ENCODE results near the gene ADCY5. TPM values are rescaled to one million over a fixed set of nuclear protein-coding genes. Genes with fewer than 3 reads are reported as not detected.

ADCY5 gene
- total RNA-seq, 2 donors from 2014 or later, result not detected

DNA sequence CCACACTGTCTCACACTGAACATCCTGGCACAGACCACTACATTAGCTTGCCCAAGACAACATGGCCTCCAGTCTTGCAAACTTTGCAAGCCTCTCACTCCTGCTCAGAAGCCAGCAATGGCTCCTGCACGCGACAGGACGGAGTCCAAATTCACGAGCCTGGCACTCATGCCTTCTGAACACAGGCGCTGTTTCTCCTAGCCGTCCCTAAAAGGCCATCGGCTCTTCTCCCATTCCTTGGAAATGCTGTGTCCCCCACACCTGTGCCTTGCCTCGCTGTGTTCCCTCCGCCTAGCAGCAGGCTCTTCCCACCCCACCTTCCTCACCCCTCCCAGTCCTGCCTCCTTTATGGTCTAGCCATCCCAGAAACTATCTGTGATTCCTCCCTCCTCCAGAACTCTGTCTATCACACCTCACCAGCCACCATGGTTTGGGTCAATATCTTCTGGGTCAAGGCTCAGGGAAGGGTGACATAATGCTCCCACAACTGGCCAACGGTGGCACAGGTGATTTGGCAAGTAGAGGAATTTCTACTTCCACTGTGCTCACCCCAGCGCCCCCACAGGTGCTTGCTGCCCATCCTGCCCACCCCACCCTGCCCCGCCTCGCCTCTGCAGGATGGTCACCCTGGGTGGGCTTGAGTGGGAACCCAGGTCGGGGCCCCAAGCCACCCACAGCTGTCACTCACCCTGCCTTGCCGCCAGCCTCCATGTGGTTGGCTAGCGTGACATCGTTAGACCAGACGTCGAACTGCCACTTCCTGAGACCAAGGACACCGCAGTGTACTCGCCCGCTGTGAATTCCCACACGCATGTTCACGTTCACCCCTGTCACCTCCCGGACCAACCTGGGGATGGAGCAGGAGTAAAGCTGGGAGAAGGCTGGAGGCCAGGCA, 120.7 kb downstream of the ADCY5 start:
- Mint-ChIP-seq H3K27ac (no peak overlapping the region), H3K9me3 (no peaks in the 10 kb centered on the region), H3K4me3 (no peak overlapping the region), H3K36me3 (ENCODE audit: low read depth) (no peaks in the 10 kb centered on the region), H3K27me3 (peaks cover 7% of the 10 kb centered on the region), H3K4me1 (no peaks in the 10 kb centered on the region)
- no peak for ATAC-seq (replicated peaks)

DNA sequence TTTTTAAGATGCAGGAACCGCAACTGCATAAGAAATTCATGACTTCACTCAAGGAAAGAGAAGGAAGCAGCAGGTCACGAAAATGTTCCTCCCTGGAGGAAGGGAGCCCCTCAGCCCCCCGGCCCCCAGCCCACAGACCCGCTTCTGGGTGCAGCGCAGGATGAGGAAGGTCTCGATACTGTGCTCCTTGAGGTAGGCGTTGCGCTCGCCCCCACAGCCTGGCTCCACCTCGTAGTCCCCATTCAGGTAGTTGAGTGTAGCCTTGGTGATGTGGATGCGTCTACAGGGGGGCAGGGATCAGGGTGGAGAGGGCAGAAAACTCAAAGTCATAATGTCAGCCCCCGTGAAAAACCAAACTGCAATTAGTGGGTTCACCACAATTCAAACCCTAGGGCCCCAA, 121.4 kb downstream of the ADCY5 start:
- H3K27ac Mint-ChIP-seq, result no peak overlapping the region
- no peak for ATAC-seq (replicated peaks)
- H3K9me3 Mint-ChIP-seq, result no peaks in the 10 kb centered on the region
- no peaks in the 10 kb centered on the region for H3K4me1 Mint-ChIP-seq
- H3K27me3 Mint-ChIP-seq, result peaks cover 13% of the 10 kb centered on the region
- H3K4me3 Mint-ChIP-seq, result no peak overlapping the region
- H3K36me3 Mint-ChIP-seq (ENCODE audit: low read depth), result no peaks in the 10 kb centered on the region

DNA sequence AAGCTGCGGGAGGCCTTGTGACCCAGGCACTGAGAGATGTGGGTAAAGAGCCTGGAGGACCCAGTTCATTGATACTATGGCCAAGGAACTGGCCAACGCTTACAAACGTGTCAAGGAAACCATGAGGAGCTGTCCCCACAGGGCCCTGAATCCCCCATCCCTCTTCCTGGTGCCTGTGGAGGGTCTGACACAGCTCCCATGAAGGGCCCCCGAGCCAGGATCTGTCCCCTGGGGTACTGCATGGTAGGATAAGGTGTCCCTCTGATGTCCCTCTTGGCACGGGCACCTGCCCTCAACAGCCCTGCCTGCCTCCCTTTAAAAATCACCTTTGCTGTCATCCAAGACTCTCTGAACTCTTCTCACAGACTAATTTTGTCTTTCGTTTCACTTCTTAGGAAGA, 122.4 kb downstream of the ADCY5 start:
- no peaks in the 10 kb centered on the region for H3K9me3 Mint-ChIP-seq
- H3K4me3 Mint-ChIP-seq, result no peak overlapping the region
- no peaks in the 10 kb centered on the region for H3K4me1 Mint-ChIP-seq
- no peaks in the 10 kb centered on the region for H3K36me3 Mint-ChIP-seq (ENCODE audit: low read depth)
- H3K27me3 Mint-ChIP-seq, result peaks cover 13% of the 10 kb centered on the region
- no peak overlapping the region for H3K27ac Mint-ChIP-seq
- no peak for ATAC-seq (replicated peaks)

DNA sequence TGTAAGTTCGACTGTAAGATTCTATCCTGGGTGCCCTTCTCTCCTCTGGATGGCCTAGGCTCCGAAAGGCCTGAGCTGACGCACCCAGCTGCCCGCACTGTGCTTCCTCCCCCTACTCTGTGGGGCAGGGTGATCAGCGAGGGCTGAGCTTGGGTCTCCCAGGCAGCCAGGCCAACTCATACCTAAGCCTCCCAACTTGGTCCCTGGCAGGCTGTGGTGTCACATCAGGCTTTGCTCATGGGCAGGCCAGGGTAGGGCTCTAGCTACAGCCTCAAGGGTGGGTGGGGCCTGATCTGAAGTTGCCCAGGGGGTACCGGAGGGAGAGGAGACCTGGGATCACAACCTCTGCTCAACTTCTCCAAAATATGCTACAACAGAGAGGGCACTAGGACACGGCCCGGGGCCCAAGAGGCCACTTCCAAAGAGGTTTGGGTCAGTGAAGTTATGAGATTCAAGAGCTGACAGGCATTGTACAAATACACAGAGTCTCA, 123.1 kb downstream of the ADCY5 start:
- no peaks in the 10 kb centered on the region for H3K9me3 Mint-ChIP-seq
- H3K27me3 Mint-ChIP-seq, result peaks cover 18% of the 10 kb centered on the region
- no peak for ATAC-seq (replicated peaks)
- H3K27ac Mint-ChIP-seq, result no peak overlapping the region
- no peaks in the 10 kb centered on the region for H3K36me3 Mint-ChIP-seq (ENCODE audit: low read depth)
- no peak overlapping the region for H3K4me3 Mint-ChIP-seq
- H3K4me1 Mint-ChIP-seq, result no peaks in the 10 kb centered on the region

DNA sequence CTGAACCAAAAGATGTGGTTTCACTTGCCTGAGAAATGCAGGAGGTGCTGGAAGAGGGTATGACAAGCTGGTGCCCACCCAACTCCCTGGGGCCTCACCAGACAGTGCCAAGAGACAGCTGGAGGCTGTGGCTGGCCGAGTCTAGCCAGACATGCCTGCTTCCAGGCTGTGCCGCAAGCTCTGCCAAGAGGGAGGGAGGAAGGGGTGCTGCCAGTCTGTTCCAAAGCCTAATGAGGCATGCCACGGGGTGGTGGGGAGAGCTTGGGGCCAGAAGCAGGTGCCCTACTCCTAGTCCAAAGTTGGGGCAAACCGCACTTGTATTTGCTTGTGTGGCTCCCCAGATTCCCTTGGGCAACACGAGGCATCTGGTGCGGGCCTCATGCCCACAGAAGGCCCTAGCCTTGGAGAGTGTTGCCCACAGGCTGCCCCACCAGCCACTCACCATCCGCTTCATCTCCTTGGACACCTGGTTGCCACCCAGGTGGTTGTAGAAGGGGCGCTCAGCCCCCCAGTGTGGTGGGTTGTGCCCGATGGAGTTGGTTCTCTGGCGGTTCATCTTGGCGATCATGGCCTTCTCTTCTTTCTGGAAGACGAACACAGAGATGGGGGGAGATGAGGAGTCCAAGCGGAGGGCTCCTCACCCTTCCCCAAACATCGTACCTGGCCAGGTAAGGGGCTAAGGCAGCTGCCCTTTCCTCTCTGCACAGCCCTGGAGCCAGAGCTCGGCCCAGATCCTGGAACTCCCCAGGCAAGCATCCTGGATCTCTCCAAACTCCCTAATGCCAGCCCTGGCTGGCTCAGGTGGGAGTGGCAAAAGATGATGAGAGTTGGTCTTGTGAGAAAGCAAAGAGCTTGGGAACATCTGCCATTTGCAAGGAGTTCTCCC, 123.8 kb downstream of the ADCY5 start:
- H3K4me3 Mint-ChIP-seq, result no peak overlapping the region
- H3K36me3 Mint-ChIP-seq (ENCODE audit: low read depth), result no peaks in the 10 kb centered on the region
- no peaks in the 10 kb centered on the region for H3K9me3 Mint-ChIP-seq
- H3K27ac Mint-ChIP-seq, result no peak overlapping the region
- peaks cover 18% of the 10 kb centered on the region for H3K27me3 Mint-ChIP-seq
- no peaks in the 10 kb centered on the region for H3K4me1 Mint-ChIP-seq
- no peak for ATAC-seq (replicated peaks)

DNA sequence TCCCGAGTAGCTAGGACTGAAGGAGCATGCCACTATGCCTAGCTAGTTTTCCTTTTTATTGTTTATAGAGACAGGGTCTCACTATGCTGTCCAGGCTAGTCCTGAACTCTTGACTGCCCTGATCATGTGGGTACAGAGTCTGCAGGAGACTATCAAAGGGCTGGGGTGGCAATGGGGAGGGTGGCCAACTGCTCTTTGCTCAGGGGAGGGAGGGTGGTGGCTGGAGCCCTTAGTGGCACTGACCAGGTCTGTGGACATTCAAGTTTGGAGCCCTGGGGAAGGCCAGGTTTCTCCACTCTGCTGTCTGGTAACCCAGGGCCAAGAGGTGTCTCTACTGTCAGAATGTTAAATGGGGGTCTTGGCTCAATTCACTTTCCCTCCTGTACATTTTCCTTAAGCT, 125.1 kb downstream of the ADCY5 start:
- Mint-ChIP-seq H3K4me3 (no peak overlapping the region), H3K27me3 (peaks cover 18% of the 10 kb centered on the region), H3K4me1 (no peaks in the 10 kb centered on the region), H3K9me3 (no peaks in the 10 kb centered on the region), H3K36me3 (ENCODE audit: low read depth) (no peaks in the 10 kb centered on the region), H3K27ac (no peak overlapping the region)
- ATAC-seq (replicated peaks), result no peak

DNA sequence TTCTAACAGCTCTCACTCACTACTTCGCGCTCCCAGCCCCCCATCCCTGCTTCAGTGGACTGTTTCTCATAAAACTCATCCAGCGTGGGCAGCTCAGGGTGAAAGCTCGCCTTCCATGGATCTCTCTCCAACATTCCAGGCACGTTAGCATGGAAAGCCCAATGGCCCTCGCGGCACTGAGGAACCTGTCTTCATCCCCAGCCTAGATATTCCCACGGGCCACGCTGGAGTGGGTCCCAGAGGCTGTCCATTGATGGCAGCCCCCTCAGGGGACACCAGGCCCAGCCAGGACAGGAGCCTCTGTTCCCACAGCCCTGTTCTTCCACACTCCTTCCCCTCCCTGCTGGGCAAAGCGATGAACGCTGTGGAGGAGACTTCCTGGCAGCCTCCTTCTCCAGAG, 126.0 kb downstream of the ADCY5 start:
- H3K27me3 Mint-ChIP-seq, result peaks cover 15% of the 10 kb centered on the region
- H3K36me3 Mint-ChIP-seq (ENCODE audit: low read depth), result no peaks in the 10 kb centered on the region

DNA sequence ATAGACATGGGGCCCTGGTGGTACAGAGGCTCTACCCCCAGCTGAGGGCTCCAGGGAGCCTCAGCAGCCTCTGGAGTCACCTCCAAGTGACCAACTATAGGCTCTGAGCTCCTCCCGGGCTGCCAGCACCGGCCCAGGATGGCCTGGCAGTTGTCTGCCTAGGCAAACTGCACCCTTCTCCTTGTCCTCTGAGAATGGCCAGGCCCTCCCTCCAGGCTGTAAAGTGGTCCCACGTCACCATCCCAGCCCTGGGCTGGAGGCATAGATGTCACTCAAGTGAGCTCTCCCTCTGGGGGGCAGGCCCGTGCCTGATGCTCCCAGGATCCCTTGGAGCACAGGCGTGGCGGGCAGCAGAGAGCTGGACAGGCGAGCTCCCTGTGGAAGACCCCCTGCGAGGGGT, 127.1 kb downstream of the ADCY5 start:
- no peak for ATAC-seq (replicated peaks)
- H3K27me3 Mint-ChIP-seq, result peaks cover 13% of the 10 kb centered on the region
- H3K27ac Mint-ChIP-seq, result no peak overlapping the region
- no peaks in the 10 kb centered on the region for H3K9me3 Mint-ChIP-seq
- no peaks in the 10 kb centered on the region for H3K4me1 Mint-ChIP-seq
- H3K36me3 Mint-ChIP-seq (ENCODE audit: low read depth), result no peaks in the 10 kb centered on the region
- H3K4me3 Mint-ChIP-seq, result no peak overlapping the region

More for the DNA sequence above, 126.0 kb downstream of the ADCY5 start:
- Mint-ChIP-seq H3K4me1 (no peaks in the 10 kb centered on the region), H3K9me3 (no peaks in the 10 kb centered on the region), H3K4me3 (no peak overlapping the region), H3K27ac (no peak overlapping the region)
- no peak for ATAC-seq (replicated peaks)

DNA sequence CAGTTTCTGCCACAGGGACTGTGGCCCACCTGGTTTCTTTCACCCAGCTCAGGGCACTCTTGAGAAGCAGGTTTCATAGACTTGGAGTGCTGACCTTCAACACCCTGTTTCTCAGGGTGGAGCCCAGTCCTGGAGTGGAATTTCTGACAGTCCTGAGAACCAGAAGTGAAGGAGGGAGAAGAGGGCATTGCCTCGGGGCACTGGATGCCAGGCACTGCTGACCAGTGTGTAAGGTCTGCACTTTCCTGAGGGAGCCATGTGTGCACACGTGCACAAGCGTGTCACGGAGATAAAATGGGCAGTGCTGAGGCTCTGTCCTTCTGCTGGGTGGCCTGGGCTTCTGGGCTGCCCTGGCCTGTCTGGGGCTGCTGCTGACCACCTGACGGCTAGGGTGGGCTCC, 128.7 kb downstream of the ADCY5 start:
- Mint-ChIP-seq H3K27ac (no peak overlapping the region), H3K9me3 (no peaks in the 10 kb centered on the region), H3K4me1 (no peaks in the 10 kb centered on the region), H3K4me3 (no peak overlapping the region), H3K36me3 (ENCODE audit: low read depth) (no peaks in the 10 kb centered on the region), H3K27me3 (peaks cover 13% of the 10 kb centered on the region)
- ATAC-seq (replicated peaks), result no peak

DNA sequence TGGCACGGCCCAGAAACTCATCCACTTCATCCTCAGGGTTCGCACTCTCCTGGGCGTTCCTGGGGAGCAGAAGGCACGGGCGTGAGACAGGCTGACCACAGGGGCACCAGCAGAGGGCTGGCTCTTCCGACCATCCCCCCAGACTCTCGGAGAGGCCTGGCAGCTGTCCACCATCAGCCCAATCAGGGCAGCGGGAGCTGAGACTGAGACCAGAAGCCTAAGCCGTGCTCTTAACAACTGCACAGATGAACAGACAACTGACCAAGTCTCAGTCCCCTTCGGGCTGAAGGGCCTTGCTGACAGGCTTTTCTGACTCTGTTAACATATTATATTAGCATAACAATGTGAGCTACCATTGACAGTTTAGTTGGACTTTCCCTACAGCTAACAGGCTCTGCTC, 129.1 kb downstream of the ADCY5 start:
- no peaks in the 10 kb centered on the region for H3K4me1 Mint-ChIP-seq
- H3K36me3 Mint-ChIP-seq (ENCODE audit: low read depth), result no peaks in the 10 kb centered on the region
- H3K27me3 Mint-ChIP-seq, result peaks cover 17% of the 10 kb centered on the region
- H3K4me3 Mint-ChIP-seq, result no peak overlapping the region
- no peaks in the 10 kb centered on the region for H3K9me3 Mint-ChIP-seq
- no peak overlapping the region for H3K27ac Mint-ChIP-seq
- no peak for ATAC-seq (replicated peaks)

DNA sequence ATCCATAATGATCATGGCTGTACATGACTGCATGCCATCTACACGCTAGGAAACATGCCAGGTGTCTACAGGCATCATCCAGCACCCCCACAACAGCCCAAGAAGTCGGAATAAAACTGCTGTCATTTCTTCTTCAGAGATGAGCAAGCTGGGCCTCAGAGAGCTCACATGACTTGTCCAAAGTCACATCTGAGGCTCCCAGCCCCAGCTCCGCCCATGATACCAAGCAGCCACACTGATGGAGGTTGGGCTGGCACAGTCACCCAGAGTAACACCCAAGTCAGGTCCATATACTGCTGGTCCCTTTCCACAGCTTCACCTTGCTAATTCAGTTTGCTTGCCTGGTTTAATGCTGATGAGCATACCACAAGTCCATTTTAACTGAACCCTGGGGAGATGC, 130.5 kb downstream of the ADCY5 start:
- H3K4me3 Mint-ChIP-seq, result no peak overlapping the region
- H3K27me3 Mint-ChIP-seq, result peaks cover 18% of the 10 kb centered on the region
- H3K4me1 Mint-ChIP-seq, result no peaks in the 10 kb centered on the region
- H3K27ac Mint-ChIP-seq, result no peak overlapping the region
- H3K9me3 Mint-ChIP-seq, result no peaks in the 10 kb centered on the region
- H3K36me3 Mint-ChIP-seq (ENCODE audit: low read depth), result no peaks in the 10 kb centered on the region
- peak; percentile 45 for ATAC-seq (replicated peaks)

DNA sequence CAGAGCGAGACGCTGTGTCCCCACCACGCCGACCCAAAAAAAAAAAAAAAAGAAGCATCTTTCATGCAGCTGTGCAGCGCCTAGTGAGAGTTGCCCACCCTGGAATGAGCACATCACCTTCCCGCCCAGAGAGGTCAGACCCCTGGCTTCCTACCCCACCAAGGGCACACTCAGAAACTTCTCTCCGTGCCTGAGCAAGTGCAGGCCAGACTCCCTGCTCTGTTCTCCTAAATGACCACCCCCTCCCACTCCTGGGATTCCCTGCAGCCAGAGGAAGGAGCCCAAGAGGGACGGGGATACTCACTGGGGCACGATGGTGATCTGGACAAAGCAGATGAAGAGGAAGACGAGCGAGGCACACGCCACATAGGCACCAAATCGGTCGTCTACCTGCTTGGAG, 131.2 kb downstream of the ADCY5 start:
- Mint-ChIP-seq H3K27me3 (peaks cover 11% of the 10 kb centered on the region), H3K9me3 (no peaks in the 10 kb centered on the region), H3K27ac (no peak overlapping the region), H3K4me3 (no peak overlapping the region), H3K36me3 (ENCODE audit: low read depth) (no peaks in the 10 kb centered on the region), H3K4me1 (no peaks in the 10 kb centered on the region)
- ATAC-seq (replicated peaks), result no peak

DNA sequence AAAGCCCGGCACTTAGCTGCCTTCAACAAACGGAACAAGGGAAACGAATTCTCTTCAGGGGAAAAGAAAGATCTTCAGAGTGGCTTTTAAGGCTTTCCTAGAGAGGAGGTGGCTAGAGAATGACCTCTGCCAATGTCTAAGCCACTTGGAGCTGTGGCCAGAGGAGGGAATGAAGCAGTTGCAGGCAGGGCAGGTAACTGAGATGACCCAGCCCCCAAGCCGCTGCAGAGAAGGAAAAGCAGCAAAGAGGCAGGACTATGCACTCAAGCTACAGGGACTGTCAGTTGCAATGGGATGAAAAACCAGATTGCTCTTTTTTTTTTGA, 133.7 kb downstream of the ADCY5 start:
- Mint-ChIP-seq H3K4me3 (no peak overlapping the region), H3K4me1 (no peaks in the 10 kb centered on the region), H3K27ac (no peak overlapping the region), H3K36me3 (ENCODE audit: low read depth) (no peaks in the 10 kb centered on the region), H3K9me3 (no peaks in the 10 kb centered on the region), H3K27me3 (peaks cover 5% of the 10 kb centered on the region)
- no peak for ATAC-seq (replicated peaks)

DNA sequence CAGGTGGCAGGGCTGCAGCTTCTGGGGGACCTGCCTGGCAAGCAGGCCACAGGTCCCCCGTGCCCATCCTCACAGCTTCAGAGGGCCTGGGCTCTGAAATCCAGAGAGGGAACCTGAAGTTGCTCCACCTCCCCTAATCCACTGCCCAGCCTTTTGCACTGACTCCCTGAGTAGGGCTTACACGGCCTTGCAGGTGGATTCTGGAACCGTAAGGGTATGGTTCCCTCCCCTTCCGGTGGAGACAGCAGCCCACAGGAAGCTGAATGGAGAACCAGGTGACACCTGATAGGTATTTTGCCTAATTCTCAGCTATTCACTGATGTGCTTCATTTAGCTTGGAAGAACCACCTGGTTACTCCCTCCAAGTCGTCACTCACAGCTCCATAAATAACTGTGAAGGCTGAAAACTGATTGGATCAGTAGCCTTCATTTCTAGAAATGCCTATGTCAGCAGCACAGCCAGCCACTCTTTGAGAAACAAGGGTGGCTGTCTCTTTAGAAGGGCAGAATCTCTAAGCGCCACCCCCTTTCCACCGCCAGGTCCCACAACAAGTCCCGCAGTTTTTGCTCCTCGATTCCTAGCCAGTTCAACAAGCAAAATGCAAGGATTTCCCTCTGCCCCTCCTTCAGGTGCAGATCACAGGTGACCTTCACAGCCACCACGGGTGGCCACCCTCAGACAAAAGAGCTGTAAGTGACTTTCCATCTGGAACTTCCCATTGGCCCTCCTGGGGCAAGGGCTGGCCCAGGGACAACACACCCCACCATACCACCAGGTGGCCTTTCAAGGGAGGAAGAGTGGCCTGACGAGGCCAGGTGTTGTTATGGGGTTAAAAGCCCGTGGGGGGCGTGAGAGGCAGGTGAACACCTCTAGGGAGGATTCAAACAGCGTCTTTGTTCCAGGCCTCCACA, 134.3 kb downstream of the ADCY5 start:
- Mint-ChIP-seq H3K27ac (no peak overlapping the region), H3K4me3 (no peak overlapping the region), H3K4me1 (no peaks in the 10 kb centered on the region)

More for the DNA sequence above, 134.3 kb downstream of the ADCY5 start:
- Mint-ChIP-seq H3K36me3 (ENCODE audit: low read depth) (no peaks in the 10 kb centered on the region), H3K27me3 (peaks cover 5% of the 10 kb centered on the region), H3K9me3 (no peaks in the 10 kb centered on the region)
- no peak for ATAC-seq (replicated peaks)

All from activated T-helper 17 cell treated with anti-CD3 and anti-CD28 coated beads, Interleukin-2, amount 50 U/mL, for 72 hours (primary cell).